Measurements from ENCODE around the gene VN1R4. TPM values are rescaled to one million over a fixed set of nuclear protein-coding genes. Genes with fewer than 3 reads are reported as not detected.

The VN1R4 gene
- total RNA-seq, 1 donor from 2014 or later: not detected

Other genes starting within 250 kb of the VN1R4 start
- not detected for gene ERVV-2, start 223.0 kb downstream of the VN1R4 start, total RNA-seq
- 66.8 TPM for gene ZNF160, start 164.3 kb downstream of the VN1R4 start, total RNA-seq
- gene ZNF415, start 134.8 kb downstream of the VN1R4 start, total RNA-seq: 13.1 TPM
- 14.7 TPM for gene ZNF347, start 108.7 kb downstream of the VN1R4 start, total RNA-seq
- gene ZNF665, start 74.4 kb downstream of the VN1R4 start, total RNA-seq: 4.3 TPM
- gene ZNF677, start 12.8 kb downstream of the VN1R4 start, total RNA-seq: 21.4 TPM
- gene VN1R2, start 9.4 kb downstream of the VN1R4 start, total RNA-seq: not detected
- 7.5 TPM for gene ZNF845, start 66.0 kb upstream of the VN1R4 start, total RNA-seq
- 18.1 TPM for gene ZNF525, start 98.0 kb upstream of the VN1R4 start, total RNA-seq
- 12.9 TPM for gene ZNF765, start 127.4 kb upstream of the VN1R4 start, total RNA-seq
- gene ZNF761, start 164.3 kb upstream of the VN1R4 start, total RNA-seq: 43.7 TPM
- 13.2 TPM for gene ZNF813, start 200.0 kb upstream of the VN1R4 start, total RNA-seq

Measured in mucosa of gallbladder (tissue), 1 donor.